Activated CD8-positive, alpha-beta memory T cell treated with anti-CD3 and anti-CD28 coated beads, Interleukin-2, amount 50 U/mL, for 24 hours (primary cell): ENCODE measurements around the gene PTTG1IP.

Source experiments
- DNase-seq: peaks from one replicate; pipeline ENCODE4 v3.0.0-alpha.2; 2020; ENCODE audit errors: extremely low read depth

PTTG1IP gene

DNA sequence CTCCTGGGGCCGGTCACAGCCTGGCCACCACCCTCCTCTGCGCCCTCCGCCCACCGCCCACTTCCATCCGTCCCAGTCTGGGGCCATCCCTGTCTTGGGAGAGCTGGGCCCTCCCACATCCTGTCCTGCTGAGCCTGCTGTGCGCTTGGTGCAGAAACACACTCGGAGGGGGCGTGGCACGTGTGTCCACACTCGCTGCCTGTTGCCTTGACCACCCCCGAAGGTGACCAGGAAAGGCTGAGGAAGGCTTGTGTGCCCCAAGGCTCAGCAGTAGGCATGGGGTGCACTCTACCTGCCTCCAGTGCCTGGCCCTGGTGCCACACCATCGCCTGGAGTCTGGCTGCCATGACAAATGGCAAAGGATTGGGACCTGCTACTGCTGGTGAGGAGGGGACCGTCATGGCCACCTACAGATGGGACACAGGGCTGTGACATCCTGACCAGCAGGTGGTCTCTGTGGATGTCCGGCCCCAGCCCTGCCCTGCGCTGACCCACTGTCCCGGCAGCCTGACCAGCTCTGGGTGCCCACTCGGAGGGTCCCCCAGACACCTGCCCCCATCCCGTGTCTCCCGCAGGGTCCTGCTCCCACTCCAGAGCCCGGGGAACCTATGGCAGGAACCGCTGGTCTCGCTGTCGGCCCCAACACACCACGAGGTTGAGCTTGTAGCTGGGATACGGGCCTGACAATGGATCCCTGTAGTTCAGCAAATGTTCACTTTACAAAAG, 23.2 kb upstream of the PTTG1IP start:
- no peak for DNase-seq

DNA sequence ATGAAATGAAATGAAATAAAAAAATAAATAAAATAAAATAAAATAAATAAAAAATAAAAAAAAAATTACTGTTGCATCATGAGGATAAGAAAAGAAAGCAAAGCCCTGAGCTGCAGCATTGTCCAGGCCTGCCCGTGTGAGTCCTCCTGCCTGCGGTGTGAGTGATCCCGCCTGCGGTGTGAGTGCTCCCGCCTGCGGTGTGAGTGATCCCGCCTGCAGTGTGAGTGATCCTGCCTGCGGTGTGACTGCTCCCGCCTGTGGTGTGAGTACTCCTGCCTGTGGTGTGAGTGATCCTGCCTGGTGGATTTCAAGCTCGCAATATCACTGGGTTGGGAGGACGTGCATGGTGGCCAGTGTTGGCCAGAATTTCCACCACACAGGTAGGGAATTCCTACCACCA, 22.4 kb upstream of the PTTG1IP start:
- no peak for DNase-seq

DNA sequence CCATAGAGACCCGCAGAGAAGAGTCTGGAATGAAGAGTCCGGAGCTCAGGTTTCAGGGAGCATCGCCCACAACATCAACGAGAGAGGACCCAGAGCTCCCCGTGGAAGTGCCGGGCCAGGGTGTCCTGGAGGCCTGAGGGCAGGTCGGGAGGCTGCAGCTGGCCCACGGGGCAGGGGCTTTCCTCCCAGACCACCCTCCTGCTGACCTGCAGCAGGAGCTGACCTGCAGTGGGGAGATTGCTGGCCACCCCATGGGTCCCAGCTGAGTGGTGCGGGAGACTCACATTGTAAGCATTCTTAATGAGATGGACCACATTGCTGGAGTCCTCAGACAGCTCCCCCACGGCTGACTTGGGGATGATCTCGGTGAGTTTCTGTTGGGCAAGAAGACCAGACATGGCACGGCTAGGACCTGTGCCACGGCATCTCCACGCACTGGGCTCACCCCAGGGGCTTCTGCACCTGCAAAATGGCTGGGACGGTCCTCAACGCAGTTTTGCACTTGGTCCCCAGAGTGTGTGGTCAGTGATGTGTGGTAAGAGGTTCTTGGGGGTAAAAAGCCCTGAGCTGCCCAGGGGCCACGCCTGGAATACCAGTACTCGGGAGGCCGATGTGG, 21.3 kb upstream of the PTTG1IP start:
- DNase-seq = no peak

DNA sequence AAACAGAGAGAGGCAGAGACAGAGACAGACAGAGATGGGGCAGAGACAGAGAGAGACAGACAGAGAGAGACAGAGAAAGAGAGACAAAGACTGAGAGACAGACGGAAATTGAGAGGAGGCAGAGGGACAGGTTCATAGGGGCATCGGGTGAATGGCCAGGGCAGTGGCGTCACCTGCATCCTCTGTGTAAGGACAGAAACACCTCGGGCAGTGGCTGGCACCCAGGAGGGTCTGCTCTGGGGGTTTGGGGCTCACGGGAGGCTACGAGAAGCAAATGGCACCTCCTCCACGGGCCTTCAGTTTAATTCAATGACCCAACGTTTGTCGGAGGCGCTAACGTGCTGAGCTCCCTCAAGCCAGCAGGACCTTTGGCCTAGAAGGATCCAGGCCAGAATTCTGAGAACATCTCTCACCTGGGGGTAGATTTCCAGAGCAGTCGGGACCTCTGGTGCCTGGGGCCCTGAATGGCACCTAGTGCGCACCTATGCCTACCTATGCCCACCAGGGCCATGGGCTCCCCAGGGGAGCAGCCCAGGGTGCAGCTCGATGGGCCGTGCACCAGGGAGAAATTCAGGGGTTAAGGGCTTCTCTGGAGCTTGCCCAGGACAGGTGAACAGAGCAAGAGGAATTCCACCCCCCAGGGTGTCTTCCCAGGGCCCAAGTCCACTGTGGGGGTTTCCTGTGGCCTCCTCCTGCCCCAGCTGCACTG, 20.6 kb upstream of the PTTG1IP start:
- no peak for DNase-seq

DNA sequence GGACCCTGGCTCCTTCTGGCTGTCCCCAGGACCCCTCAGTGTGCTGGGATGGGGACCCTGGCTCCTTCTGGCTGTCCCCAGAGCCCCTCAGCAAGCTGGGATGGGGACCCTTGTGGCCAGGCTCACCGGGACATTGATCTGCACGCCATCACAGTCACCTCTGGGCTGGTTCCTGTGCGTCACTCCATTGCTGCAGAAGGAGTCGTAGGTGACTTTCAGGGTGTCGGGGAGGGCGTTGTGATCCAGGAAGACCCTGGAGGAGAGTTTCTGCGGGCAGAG, 19.7 kb upstream of the PTTG1IP start:
- no peak for DNase-seq

DNA sequence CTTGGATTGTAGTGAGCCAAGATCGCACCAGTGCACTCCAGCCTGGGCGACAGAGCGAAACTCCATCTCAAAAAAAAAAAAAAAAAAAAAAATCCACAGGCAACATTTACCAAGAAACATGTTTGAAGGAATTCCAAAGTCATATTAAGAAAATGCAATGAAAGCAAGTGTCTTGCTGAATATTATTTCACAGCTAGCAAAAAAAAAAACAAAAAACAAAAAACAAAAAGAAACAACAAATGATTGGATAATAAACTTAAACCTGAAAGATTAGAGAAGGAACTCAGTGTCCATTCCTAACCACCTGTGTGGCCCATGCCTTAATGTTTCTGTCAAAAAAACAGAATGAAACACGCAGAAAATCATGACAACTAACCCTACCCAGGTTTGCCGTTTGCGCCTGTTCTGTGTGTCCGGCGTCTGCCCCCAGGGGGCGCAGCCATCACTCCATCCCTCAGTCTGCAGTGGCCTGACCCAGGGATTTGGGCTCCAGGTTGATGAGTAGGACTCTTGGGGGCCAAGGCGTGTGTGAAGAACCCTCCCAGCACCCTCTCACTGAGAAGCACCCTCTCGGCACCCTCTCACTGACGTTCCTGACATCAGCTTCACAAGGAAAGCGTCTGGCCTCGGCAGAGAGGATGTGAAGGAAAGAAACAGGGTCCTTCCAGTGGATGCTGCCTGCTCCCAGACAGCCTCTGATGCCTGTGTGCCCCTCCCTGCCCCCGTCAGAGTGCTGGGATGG, 19.2 kb upstream of the PTTG1IP start:
- DNase-seq = peak; percentile 50

DNA sequence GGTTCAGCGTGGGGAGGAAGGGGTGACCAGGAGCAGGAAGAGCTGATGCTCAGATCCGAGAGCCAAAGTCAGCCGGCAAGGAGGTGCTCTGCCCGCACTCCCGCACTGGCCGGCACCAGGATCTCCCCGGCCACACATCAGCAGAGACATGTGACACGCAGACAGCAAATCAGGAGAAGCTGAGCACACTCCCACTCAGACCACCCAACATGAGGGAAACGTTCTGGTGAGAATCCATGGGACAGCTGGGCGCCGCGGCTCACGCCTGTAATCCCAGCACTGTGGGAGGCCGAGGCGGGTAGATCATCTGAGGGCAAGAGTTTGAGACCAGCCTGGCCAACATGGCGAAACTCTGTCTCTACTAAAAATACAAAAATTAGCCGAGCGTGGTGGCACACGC, 18.6 kb upstream of the PTTG1IP start:
- DNase-seq = no peak

DNA sequence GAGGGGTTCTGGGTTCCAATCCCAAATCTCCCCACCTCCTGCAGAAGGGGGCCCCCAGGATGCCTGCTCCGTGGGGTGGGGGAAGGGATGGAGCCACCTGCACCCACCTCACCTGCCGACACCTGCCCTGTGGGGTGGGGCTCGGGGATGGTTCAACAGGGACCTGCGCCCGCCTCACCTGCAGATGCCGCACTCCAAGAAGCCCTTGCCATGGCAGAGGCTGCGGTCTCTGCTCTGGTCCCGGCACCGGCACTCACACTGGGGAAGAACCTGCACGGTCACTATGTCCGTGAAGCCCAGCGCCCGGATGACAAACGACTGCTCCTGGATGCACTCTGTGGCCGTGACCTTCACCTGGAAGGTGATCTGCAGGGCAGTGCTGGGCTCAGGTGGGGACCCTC, 18.1 kb upstream of the PTTG1IP start:
- DNase-seq = no peak

DNA sequence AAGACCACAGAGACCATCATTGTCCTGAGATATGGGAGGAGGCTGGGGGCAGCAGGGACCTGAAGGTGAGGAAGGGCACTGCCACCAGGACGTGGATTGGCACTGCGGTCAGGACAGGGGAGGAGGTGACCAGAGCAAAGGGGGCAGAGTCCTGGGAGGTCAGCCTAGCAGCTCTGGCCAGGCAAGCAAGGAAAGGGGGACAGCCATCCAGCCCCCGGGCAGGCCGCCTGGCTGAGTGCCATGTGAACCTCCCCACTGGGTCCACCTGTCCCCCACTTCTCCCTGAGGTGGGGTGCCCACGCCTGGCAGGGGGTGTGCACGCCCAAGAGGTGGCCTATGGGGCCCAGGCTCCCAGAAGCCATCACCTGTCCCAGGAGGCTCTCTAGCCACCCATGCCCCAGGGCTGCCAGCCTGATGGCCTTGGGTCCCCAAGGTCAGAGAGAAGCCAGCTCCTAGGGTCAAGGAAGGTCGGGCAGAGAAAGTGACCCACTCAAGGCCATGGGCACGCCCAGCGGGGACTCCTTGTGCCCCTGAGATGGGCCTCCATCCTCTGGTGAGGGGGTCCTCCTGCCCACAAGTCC, 17.6 kb upstream of the PTTG1IP start:
- no peak for DNase-seq

DNA sequence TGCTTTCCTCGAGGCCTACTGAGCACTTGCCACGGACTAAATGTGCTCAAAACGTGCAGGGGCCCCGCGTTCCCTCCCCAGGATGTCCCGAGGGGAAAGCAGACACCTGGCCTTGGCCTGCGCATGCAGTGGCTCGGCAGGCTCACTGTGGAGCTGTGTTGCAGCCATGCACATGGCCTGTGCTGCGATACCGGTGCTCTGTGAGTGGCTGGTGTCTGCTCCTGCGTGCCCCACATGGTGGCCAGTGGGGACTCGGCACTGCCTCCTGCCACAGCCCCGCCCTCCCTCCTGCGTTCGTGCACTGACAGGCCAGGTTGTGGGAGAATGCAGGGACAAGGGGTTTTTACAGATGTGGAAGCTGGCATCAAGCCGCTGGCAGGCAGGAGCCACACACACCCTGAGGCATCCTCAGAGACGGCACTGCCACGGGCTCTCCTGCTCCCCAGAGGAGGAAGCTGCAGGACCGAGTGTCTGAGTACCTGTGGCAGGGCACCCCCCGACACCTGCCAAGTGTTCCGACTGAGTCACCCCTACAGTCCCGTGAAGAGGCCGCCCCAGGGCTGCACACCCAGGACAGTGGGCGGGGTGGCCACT, 16.9 kb upstream of the PTTG1IP start:
- DNase-seq = no peak

DNA sequence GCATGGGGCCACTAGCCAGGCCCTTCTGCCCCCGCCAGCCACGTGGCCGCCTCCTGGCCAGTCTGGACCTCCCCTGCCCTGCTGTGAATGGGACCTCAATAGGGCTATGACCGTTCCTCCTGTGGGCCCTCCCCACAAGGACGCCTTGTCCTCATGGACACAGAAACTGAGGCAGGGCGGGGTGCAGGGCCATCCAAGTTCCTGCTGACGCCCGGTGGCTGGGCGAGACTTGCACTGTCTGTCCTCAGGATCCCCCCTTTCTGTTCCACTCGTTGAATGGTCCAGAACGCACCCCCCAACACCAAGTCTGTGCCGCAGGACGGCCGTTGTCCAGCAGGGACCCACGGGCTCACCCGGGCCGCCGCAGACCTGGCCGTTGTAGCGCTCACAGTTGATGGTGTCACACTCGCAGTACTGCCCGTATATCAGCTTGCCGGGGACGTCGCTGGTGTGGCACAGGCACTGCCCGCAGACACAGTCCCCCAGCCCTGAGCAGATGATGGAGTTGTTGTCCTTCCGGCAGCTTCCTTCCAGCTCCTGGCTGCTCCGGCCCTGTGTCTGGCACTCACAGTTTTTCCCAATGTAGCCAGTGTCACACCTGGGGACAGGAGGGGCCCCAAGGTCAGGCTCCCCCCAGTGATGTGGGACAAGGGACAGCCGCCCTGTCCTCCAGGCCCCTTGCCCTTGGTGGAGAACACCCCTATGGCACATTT, 16.3 kb upstream of the PTTG1IP start:
- no peak for DNase-seq

DNA sequence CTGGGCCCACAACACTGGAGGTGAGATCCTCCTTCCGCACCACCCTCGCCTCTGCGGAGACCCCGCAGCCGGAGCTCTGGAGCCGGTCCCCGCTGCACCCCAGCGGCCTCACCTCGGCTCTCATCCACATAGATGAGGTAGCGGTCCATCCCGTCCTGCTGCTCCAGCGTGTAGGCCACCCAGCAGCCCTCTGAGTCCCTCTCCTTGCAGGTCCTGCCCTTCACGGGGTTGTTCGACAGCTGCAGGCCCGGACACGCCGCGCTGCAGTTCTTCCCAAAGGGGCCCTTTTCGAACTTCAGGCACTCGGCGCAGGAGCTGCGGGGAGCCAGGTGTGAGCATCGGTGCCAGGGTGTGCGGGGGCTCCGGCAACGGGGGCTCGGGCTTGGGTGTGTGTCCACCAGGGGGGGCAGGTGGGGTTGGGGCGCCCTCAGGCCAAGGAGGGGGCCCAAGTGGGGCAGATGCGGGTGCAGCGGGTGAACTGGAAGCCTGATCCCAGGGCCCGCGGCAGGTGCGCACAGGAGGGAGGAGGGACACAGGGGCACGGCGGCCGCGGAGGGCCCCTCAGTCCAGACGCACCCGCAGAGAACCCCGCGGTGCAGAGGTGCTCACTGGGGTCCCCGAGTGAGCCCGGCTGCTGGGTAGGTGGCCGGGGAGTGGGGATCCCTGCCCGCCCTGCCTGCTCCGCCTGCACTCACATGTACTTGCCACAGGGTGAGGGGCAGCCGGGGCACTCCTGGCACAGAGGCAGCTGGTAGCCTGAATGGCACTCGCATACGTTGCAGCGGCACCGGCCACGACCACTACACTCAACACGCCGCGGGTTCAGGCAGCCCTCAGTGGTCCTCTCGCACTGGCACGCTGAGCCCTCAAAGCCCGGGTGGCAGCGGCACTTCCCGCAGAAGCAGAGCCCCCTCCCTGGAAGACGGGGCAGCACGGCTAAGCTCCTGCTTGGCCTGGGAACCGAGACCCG, 15.4 kb upstream of the PTTG1IP start:
- no peak for DNase-seq

DNA sequence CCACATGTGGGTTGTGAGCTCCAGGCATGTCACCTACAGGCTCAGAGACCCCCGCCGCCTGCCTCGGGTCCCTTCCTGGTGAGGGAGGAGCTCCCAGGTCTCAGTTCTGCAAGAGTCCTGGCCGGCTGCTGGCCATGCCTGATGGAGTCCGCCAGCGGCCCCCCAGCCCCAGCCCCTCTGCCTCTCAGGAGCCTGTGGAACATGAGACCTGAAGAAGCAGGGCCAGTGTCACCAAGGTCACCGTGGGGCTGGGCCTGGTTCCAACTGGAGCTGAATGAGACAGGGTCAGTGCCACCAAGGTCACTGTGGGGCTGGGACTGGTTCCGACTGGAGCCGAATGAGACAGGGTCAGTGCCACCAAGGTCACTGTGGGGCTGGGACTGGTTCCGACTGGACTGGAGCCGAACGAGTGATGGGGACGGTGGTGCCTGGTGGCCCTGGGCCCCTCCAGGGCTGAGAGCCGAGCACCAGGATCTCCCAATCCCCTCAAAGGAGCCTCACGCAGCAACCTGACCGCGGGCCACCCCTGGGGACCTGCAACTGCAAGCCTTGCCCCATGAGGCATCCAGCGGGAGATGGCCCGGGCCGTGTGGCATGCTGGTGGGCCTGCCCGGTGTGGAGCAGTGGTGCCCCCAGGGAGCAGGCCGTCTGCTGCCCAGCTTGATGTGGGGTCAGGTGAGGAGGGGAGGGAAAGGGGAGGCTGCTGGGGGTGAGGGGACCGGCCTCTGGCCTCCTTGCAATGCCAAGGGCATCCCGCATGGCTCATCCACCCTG, 14.5 kb upstream of the PTTG1IP start:
- DNase-seq = no peak

DNA sequence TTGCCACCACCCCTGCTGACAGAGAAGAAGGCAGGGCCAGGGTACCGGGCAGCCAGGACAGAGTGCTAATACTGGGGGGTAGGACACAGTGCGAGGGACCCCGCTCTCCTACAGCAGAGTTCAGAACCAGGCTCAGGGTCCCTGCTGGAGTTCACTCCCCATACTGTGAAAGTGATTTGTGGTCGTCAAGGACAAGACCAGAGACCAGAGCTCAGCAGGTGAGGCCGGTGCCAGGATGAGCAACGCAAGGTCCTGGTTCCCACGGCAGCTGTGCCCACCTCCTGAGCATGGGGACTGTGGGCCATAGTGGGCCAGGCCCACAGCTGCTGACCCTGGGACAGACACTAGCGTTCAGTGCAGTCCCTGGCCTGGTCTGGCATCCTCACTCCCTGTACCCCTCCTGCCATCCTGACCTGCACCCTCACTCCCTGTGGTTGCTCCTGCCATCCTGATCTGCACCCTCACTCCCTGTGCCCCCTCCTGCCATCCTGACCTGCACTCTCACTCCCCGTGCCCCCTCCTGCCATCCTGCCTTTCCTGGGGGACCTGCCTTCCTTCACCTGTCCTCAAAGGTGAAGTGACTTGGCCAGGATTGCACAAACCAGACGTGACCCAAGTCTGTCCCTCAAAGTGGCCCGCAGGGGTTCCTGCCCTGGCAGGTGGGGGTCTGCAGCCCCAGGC, 13.8 kb upstream of the PTTG1IP start:
- no peak for DNase-seq

DNA sequence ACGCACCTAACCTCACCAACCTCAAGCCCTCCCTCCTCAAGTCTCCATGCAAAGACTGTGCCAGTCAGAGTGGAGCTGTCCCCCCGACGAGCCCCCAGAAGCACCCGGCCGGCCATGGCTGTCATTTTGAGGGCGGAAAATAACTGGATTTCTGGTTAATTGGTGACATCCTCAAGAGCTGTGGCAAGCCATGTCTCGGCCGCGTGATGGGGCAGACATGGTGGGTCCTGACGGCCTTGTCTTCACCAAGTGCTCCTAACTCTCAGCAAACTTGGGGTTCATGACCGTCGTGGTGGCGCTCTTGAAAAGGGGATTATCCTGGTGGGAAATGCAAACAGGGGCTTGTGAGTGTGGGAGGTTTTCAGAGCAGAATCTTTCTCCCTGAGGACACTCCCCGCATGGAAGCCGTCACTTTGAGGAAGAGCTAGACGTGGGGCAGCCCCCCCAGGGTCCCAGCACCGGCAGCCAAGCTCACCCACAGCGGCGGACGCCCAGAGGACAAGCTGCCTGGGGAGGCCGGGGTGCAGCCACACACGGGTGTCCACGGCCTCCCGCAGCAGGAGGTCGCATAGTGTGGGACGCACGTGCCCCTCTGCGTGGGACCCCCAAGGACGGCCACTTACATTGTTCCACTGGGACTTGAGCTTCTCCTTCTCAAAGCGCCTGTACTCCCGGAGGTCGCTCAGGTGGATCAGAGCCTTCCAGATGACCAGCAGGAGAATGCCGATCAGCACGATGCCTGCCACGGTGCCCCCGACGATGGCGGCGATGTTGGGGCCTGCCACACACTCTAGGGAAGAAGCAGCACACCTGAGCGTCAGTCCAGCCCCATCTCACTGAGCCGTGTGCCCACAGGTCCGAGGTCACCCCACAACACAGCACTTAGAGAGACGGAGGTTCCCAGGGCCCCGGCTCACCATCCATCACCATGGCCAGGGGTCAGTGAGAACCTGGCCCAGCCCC, 12.9 kb upstream of the PTTG1IP start:
- DNase-seq = no peak

DNA sequence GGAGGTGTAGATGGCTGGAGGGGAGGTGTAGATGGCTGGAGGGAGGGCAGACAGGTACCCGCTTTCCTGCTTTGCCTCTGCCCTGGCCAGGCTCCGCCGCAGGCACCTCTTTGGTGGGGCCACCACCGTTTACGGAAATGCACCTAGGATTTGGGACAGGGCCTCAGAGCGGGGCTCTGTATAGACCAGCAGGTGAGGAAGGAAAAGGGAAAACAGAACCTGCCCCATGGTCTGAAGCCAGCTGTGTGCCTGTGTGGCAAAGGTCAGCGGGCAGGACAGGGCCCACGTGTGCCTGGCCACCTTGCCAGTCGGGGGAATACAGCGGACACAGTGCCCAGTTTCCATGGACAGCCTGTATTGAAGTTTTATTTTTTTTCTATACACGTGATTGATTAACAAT, 12.1 kb upstream of the PTTG1IP start:
- DNase-seq = no peak

DNA sequence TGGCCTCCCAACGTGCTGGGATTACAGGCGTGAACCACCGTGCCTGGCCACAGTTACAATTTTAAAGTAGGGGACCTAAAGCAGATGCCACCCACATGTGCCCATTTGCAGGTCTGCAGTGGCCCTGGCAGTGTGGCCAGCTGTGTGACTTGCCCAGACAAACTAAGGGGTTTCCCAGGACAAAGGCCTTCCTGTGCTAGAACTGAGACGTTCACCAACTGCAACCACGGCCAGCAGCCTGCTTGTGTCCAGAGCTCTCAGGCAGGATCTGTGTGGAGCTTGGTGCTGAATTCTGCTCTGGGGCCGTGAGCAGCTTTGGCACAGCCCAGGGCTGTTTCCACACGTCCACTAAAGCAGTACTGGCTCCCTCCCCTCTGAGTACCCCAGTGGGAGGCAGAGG, 10.6 kb upstream of the PTTG1IP start:
- no peak for DNase-seq

DNA sequence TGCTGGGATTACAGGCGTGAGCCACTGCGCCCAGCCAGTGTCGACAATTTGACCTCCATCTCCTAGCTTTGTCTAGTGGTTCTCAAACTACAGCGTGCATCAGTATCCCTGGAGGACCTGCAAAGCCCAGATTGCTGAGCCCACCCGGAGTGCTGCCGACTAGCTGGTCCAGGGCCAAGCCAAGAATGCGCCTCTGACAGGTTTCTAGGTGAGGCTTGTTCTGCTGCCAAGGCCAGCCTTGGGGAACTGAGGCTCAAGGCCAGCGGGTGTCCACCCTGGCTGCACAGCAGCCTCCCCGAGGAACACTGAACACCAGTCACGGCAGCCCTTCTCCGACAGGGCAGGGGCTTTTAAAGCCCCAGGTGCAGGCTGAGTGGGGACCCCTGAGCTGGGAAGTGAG, 9.8 kb upstream of the PTTG1IP start:
- no peak for DNase-seq
